HUES6 (cell line): Measurements from ENCODE around the gene SCNN1G.

Source experiments
- H3K27ac ChIP-seq: 2 replicates; pipeline ENCODE4 v1.7.0; 2013; ENCODE audit warnings: low read depth, mild to moderate bottlenecking, low read length, inconsistent platforms
- H3K27me3 ChIP-seq: 2 replicates; pipeline ENCODE4 v1.6.1; 2013; ENCODE audit warnings: low read length; ENCODE audit not compliant: control insufficient read depth, insufficient read depth
- H3K36me3 ChIP-seq: 2 replicates; pipeline ENCODE4 v1.6.1; 2013; ENCODE audit warnings: low read length; ENCODE audit not compliant: control insufficient read depth, insufficient read depth
- H3K4me1 ChIP-seq: 2 replicates; pipeline ENCODE4 v1.6.1; 2013; ENCODE audit warnings: low read length; ENCODE audit not compliant: control insufficient read depth, insufficient read depth
- H3K4me3 ChIP-seq: 2 replicates; pipeline ENCODE4 v1.5.1; 2013; ENCODE audit warnings: low read depth, low read length
- H3K9ac ChIP-seq: one replicate; pipeline ENCODE4 v1.6.1; 2013; ENCODE audit warnings: mild to moderate bottlenecking, low read length
- H3K9me3 ChIP-seq: 2 replicates; pipeline ENCODE4 v1.6.1; 2013; ENCODE audit warnings: low read depth, low read length; ENCODE audit not compliant: control insufficient read depth, insufficient read depth

The SCNN1G gene

GRCh38 chr16:23202166-23202565 lies 19.6 kb downstream of the SCNN1G start:
- Histone ChIP-seq H3K9ac (no peak overlapping the region), H3K4me3 (no peak overlapping the region), H3K36me3 (no peaks in the 10 kb centered on the region), H3K27ac (no peak overlapping the region), H3K27me3 (peaks cover 2% of the 10 kb centered on the region; the same call in 1 of the 2 replicates), H3K9me3 (no peaks in the 10 kb centered on the region), H3K4me1 (peaks cover 48% of the 10 kb centered on the region)

DNA sequence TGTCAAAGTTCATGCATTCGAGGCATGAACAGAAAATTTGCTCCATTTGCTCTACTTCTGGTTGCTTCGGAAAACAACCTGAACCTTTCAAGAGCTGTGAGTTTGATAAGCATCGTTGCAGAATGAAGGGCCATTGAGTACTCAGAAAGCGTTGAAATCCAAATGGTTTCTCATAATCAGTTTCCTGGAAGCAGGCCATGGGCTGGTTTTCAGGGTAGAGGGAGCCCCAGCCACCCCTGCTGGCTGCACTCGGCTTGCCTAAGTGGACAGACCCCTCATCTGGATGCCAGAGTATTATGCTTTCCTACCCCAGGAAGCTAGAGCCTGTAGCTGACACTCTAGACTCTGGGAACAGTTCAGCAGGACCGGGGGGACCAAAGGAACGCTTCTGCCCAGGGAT lies 24.4 kb downstream of the SCNN1G start:
- Histone ChIP-seq H3K4me3 (no peak overlapping the region), H3K9me3 (no peaks in the 10 kb centered on the region), H3K36me3 (no peaks in the 10 kb centered on the region), H3K9ac (no peak overlapping the region), H3K4me1 (peaks cover 32% of the 10 kb centered on the region), H3K27ac (no peak overlapping the region), H3K27me3 (no peaks in the 10 kb centered on the region)

DNA sequence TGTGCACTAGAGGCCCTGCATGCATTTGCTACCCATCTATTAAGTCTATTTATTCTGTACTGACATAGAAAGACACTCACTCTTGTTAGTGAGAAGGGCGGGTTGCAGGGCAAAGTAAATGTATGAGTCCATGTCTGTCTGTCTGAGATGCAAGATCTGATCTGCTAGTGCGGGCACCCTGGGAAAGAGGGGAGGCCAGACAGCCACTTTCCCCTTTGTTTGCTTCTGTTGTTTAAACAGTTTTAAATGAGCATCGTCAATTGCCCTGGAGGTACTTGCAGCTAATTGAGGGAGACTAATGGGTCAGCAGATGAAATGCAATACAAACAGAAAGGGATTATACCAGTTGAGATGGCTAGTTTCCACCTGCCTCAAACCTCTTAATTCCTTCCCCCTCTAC lies 24.9 kb downstream of the SCNN1G start:
- Histone ChIP-seq H3K27me3 (no peaks in the 10 kb centered on the region), H3K4me3 (no peak overlapping the region), H3K9me3 (no peaks in the 10 kb centered on the region), H3K27ac (no peak overlapping the region), H3K9ac (no peak overlapping the region), H3K36me3 (no peaks in the 10 kb centered on the region), H3K4me1 (peaks cover 32% of the 10 kb centered on the region)

DNA sequence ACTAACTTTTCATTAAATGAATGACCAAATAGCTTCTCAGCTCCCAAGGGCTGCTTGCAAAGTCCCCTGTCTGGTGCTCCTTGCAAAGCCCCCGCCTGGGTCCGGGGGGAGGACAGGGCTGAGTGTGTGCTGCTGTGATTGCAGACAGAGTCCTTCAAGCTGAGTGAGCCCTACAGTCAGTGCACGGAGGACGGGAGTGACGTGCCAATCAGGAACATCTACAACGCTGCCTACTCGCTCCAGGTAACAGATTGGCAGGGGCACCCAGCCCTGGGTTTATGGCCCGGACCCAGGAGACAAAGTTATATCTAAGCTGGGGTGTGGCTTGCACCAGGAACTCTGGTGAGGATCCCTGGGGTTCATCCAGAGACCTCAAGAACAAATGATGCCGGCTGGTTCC lies 27.1 kb downstream of the SCNN1G start:
- H3K27ac ChIP-seq, result no peak overlapping the region
- no peak overlapping the region for H3K9ac ChIP-seq
- H3K27me3 ChIP-seq, result no peaks in the 10 kb centered on the region
- H3K9me3 ChIP-seq, result no peaks in the 10 kb centered on the region
- no peak overlapping the region for H3K4me3 ChIP-seq
- H3K36me3 ChIP-seq, result no peaks in the 10 kb centered on the region
- peaks cover 30% of the 10 kb centered on the region for H3K4me1 ChIP-seq

GRCh38 chr16:23213831-23214230 lies 31.3 kb downstream of the SCNN1G start:
- Histone ChIP-seq H3K9me3 (no peaks in the 10 kb centered on the region), H3K4me1 (no peaks in the 10 kb centered on the region), H3K27ac (no peak overlapping the region), H3K36me3 (no peaks in the 10 kb centered on the region; the same call in 1 of the 2 replicates), H3K4me3 (no peak overlapping the region), H3K27me3 (no peaks in the 10 kb centered on the region), H3K9ac (no peak overlapping the region)

DNA sequence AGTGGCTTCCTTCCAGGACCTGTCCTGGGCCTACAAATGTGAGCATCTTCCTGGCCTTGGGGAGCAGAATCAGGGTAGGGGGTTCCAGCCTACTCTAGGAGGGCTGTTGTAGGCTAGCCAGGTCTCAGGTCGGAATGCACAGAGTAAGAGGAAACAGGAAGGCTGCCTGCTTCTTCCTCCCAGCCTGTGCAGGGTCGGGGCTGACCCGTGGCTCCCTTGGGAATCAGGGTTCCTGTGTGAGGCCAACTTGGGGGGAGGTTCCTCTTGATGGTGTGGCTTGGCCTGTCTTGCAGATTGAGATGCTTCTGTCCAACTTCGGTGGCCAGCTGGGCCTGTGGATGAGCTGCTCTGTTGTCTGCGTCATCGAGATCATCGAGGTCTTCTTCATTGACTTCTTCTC lies 32.3 kb downstream of the SCNN1G start:
- Histone ChIP-seq H3K27ac (no peak overlapping the region), H3K9me3 (no peaks in the 10 kb centered on the region), H3K9ac (no peak overlapping the region), H3K4me3 (no peak overlapping the region), H3K27me3 (no peaks in the 10 kb centered on the region), H3K36me3 (no peaks in the 10 kb centered on the region; the same call in 1 of the 2 replicates), H3K4me1 (no peaks in the 10 kb centered on the region)

GRCh38 chr16:23215435-23215834 lies 32.9 kb downstream of the SCNN1G start:
- no peaks in the 10 kb centered on the region; the same call in 1 of the 2 replicates for H3K36me3 ChIP-seq
- no peaks in the 10 kb centered on the region for H3K27me3 ChIP-seq
- H3K27ac ChIP-seq, result no peak overlapping the region
- no peaks in the 10 kb centered on the region for H3K9me3 ChIP-seq
- no peak overlapping the region for H3K4me3 ChIP-seq
- H3K4me1 ChIP-seq, result no peaks in the 10 kb centered on the region
- no peak overlapping the region for H3K9ac ChIP-seq

- H3K27ac ChIP-seq, result no peak overlapping the region
- no peaks in the 10 kb centered on the region for H3K4me1 ChIP-seq
- H3K9me3 ChIP-seq, result no peaks in the 10 kb centered on the region
- no peaks in the 10 kb centered on the region; the same call in 1 of the 2 replicates for H3K36me3 ChIP-seq
- H3K4me3 ChIP-seq, result no peak overlapping the region
- no peak overlapping the region for H3K9ac ChIP-seq
- H3K27me3 ChIP-seq, result no peaks in the 10 kb centered on the region
These were observed 34.2 kb downstream of the SCNN1G start for GRCh38 chr16:23216658-23217246.

- H3K27ac ChIP-seq, result no peak overlapping the region
- H3K9ac ChIP-seq, result no peak overlapping the region
- H3K9me3 ChIP-seq, result no peaks in the 10 kb centered on the region
These were observed 35.1 kb downstream of the SCNN1G start for GRCh38 chr16:23217646-23218045.

GRCh38 chr16:23222929-23223328 lies 40.4 kb downstream of the SCNN1G start:
- no peaks in the 10 kb centered on the region for H3K27me3 ChIP-seq
- H3K36me3 ChIP-seq, result no peaks in the 10 kb centered on the region
- no peak overlapping the region for H3K27ac ChIP-seq
- H3K4me3 ChIP-seq, result no peak overlapping the region
- H3K9ac ChIP-seq, result no peak overlapping the region
- H3K9me3 ChIP-seq, result 0 out of 2 replicates have a peak, but pooled peaks cover 3% of the 10 kb centered on the region
- H3K4me1 ChIP-seq, result peaks cover 11% of the 10 kb centered on the region; the same call in 1 of the 2 replicates

More at GRCh38 chr16:23217646-23218045, 35.1 kb downstream of the SCNN1G start:
- no peak overlapping the region for H3K4me3 ChIP-seq
- H3K36me3 ChIP-seq, result no peaks in the 10 kb centered on the region; the same call in 1 of the 2 replicates
- H3K4me1 ChIP-seq, result no peaks in the 10 kb centered on the region
- no peaks in the 10 kb centered on the region for H3K27me3 ChIP-seq

GRCh38 chr16:23223368-23223767 lies 40.8 kb downstream of the SCNN1G start:
- Histone ChIP-seq H3K4me1 (peaks cover 11% of the 10 kb centered on the region; the same call in 1 of the 2 replicates), H3K9ac (no peak overlapping the region), H3K27me3 (no peaks in the 10 kb centered on the region), H3K36me3 (no peaks in the 10 kb centered on the region), H3K27ac (no peak overlapping the region), H3K9me3 (0 out of 2 replicates have a peak, but pooled peaks cover 3% of the 10 kb centered on the region), H3K4me3 (no peak overlapping the region)
